C4-2B (cell line): ENCODE data around the gene TRAF2.

Source experiments
- H3K27ac ChIP-seq: fragments of 450-650 bp; 2 replicates; pipeline ENCODE4 v1.5.1; 2017
- ZFX ChIP-seq: fragments of 450-650 bp; IDR thresholded peaks from 2 replicates; pipeline ENCODE4 v1.6.1; 2017
- TF ChIP-seq, protein P1 (sequence below): fragments of 450-650 bp; conservative IDR thresholded peaks from 2 replicates; pipeline ENCODE4 v1.5.1; 2017; ENCODE audit warnings: mild to moderate bottlenecking

TRAF2 gene

DNA sequence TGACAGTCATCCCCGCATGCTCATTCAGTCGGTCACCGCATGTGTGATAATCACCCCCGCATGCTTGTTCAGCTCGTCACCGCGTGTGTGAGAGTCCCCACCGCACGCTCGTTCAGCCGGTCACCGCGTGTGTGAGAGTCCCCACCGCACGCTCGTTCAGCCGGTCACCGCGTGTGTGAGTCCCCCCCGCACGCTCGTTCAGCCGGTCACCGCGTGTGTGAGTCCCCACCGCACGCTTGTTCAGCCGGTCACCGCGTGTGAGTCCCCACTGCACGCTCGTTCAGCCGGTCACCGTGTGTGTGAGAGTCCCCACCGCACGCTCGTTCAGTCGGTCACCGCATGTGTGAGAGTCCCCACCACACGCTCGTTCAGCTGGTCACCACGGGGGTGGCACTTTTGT, 3.5 kb downstream of the TRAF2 start:
- no peak overlapping the region for H3K27ac ChIP-seq
- TF ChIP-seq, protein P1, sequence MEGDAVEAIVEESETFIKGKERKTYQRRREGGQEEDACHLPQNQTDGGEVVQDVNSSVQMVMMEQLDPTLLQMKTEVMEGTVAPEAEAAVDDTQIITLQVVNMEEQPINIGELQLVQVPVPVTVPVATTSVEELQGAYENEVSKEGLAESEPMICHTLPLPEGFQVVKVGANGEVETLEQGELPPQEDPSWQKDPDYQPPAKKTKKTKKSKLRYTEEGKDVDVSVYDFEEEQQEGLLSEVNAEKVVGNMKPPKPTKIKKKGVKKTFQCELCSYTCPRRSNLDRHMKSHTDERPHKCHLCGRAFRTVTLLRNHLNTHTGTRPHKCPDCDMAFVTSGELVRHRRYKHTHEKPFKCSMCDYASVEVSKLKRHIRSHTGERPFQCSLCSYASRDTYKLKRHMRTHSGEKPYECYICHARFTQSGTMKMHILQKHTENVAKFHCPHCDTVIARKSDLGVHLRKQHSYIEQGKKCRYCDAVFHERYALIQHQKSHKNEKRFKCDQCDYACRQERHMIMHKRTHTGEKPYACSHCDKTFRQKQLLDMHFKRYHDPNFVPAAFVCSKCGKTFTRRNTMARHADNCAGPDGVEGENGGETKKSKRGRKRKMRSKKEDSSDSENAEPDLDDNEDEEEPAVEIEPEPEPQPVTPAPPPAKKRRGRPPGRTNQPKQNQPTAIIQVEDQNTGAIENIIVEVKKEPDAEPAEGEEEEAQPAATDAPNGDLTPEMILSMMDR, result no peak
- TF ChIP-seq ZFX, result no peak

DNA sequence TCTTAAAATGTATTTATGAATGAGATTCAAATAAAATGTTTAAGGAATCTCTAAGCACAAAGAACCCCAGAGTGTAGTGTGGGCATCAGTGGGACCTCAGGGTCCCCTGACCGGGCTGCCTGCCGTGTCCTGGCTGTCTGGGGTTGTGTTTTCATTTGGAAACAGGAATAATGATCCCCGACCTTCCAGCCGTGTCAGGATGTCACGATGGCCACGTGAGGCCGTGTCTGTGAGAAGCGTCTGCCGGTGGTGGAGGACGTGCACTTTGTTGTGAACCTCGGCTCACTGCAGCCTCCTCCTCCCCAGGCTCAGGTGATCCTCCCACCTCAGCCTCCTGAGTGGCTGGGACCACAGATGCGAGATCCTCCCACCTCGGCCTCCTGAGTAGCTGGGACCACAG, 4.3 kb downstream of the TRAF2 start:
- no peak overlapping the region for H3K27ac ChIP-seq

DNA sequence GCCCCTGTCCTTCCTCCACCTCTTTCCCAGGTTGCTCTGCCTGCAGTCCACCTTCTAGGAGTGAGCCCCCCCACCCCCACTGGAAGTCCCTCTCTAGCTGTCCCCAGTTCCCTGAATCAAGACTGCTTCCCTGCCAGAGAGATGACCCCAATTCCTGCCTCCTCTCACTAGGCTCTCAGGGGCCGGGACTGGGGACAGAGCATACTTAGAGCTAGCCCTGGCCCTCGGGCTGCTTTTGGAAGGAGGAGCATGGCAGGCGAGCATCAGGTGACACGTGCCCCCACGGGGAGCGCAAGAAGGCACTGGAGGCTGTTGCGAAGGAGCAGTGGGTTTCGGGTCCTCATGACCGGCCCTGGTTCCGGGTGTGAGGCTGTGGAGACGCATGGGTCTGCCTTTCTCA, 9.7 kb downstream of the TRAF2 start:
- H3K27ac ChIP-seq, result no peak overlapping the region
- no peak for TF ChIP-seq ZFX
- TF ChIP-seq, protein P1, result no peak

More for the DNA sequence above, 4.3 kb downstream of the TRAF2 start:
- TF ChIP-seq, protein P1, result no peak
- TF ChIP-seq ZFX, result no peak

DNA sequence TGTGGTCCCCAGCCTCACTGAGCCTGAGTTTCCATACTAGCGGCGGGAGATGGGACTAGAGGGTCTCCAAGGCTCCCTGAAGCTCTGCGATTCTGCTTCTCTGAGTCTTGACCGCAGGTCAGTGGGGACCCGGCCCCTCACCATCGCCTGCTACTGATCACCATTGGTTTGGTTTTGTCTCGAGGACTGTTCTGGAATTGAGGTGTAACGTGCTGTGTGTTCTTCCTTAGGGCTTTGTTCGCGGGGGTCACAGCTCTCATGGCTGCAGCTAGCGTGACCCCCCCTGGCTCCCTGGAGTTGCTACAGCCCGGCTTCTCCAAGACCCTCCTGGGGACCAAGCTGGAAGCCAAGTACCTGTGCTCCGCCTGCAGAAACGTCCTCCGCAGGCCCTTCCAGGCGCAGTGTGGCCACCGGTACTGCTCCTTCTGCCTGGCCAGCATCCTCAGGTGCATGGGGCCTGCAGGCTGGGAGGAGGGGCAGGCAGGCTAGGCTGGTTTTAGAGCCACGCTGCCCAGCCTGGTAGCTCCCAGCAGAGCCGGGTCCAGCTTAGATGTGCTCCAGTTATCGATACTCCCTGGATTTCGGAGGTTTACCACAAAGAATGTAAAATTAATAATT, 12.3 kb downstream of the TRAF2 start:
- TF ChIP-seq, protein P1, result no peak
- no peak for TF ChIP-seq ZFX
- H3K27ac ChIP-seq, result no peak overlapping the region

DNA sequence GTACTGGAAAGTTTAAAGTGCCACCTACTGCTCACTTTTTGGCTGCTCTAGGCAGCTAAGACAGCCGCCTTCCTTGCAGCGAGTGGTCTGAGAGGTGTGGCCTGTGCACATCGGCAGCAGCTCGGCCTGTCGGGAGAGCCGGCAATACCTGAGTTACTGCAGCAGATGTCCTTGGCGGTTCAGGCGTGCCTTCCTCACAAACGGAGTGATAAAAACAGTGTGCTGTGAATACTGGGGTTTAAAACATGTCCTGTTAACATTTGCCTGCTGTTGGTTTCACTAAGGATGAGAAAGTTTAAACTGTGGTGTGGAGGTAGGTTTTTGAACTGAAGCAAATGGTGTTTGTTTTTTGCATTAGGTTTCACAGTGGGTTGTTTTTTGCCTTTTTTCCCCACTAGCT, 12.9 kb downstream of the TRAF2 start:
- TF ChIP-seq ZFX, result no peak
- TF ChIP-seq, protein P1, result no peak
- no peak overlapping the region for H3K27ac ChIP-seq

DNA sequence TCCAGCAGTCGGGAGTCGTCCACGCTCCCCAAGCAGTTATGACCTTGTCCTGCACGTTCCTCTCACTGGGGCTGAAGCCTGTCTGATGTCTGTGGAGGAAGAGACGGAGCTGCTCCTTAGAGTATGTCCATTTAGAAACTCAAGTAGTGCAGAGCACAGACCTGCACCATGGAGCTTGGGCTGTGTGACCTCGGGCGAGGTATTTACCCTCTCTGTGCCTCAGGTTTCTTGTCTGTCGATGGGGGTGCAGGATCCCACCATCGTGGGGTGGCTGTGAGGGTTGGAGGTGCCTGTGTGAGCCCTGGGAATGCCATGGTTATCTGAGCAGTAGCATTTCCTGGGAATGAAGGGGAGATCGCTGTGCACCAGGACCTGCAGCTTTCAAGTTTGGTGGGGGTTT, 14.2 kb downstream of the TRAF2 start:
- no peak overlapping the region for H3K27ac ChIP-seq
- TF ChIP-seq, protein P1, result no peak
- TF ChIP-seq ZFX, result no peak

DNA sequence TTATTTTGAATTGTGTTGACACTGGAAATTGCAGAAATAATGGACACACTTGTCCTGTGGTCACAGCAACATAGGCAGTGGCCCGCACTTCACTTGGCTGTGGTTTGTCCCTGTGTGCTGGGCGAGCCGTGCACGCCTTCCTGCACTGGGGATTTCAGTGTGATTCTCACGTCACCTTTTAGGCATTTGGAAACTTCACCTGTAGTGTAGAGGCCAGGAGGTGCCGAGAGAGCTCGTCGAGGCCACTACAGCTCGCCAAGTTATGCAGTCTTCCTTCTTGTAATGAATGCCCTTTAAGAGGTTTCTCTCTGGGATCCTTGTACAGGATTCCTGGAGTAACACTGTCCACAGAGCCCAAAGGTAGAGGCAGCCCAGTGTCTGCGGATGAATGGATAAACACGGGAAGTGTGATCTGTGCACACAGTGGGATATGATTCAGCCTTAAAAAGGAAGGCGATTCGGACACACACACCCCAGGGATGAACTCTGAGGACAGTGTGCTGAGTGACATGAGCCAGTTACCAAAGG, 14.7 kb downstream of the TRAF2 start:
- H3K27ac ChIP-seq, result no peak overlapping the region; the same call in 1 of the 2 replicates
- TF ChIP-seq ZFX, result no peak
- TF ChIP-seq, protein P1, result no peak
